Gastroesophageal sphincter (tissue), 4 donors: ENCODE measurements around the gene MCUR1. TPM values are rescaled to one million over a fixed set of nuclear protein-coding genes. Genes with fewer than 3 reads are reported as not detected.

ENCODE experiments used
- total RNA-seq, 4 donors: library from RNA; depleted of rRNA; stranded (reverse); fragments of >200 nt; gene quantifications; one replicate each; pipeline ENCODE4 v1.1.0, GENCODE V29; 2016

MCUR1 gene
- total RNA-seq, 4 donors from 2014 or later, result 8.5 to 18.6 (median 11.9) TPM

Other genes starting within 250 kb of the MCUR1 start
- gene SIRT5, start 240.0 kb downstream of the MCUR1 start, total RNA-seq, result 10 to 100 TPM in 2 of 4 donors, 1 to 10 TPM in 2; 7.5 to 13.1 (median 10.0) TPM
- gene NOL7, start 199.2 kb downstream of the MCUR1 start, total RNA-seq, result 100 to 1,000 TPM in 2 of 4 donors, 10 to 100 TPM in 2; 92.4 to 120 (median 98.5) TPM
- 10 to 100 TPM; 39.1 to 59.9 (median 52.1) TPM for gene RANBP9, start 102.7 kb downstream of the MCUR1 start, total RNA-seq
- gene RNF182, start 110.4 kb upstream of the MCUR1 start, total RNA-seq, result 1 to 10 TPM in 1 of 4 donors, under 1 TPM in 2, not detected in 1; 0.16 to 1.3 (median 0.27) TPM